GM18505 (cell line): Measurements from ENCODE around the gene ERICH6.
A peak's percentile ranks its signal among the peaks of the same experiment; 100 is the strongest.

ENCODE experiments used
- ATAC-seq: cut with Tn5 transposase; IDR thresholded peaks from one replicate; pipeline ENCODE4 v1.9.1; 2021; ENCODE audit not compliant: unreplicated experiment
- POLR2A ChIP-seq: IDR thresholded peaks from 4 replicates; pipeline ENCODE4 v1.6.1; 2011; ENCODE audit warnings: borderline replicate concordance; ENCODE audit not compliant: insufficient read depth, insufficient read length; ENCODE audit errors: extremely low read depth

ERICH6 gene

GRCh38 chr3:150733373-150733935, 29.7 kb upstream of the ERICH6 start:
- TF ChIP-seq POLR2A = no peak
- ATAC-seq = no peak

GRCh38 chr3:150729682-150730360, 26.1 kb upstream of the ERICH6 start:
- ATAC-seq = no peak
- no peak for TF ChIP-seq POLR2A

GRCh38 chr3:150727653-150728502, 24.2 kb upstream of the ERICH6 start:
- no peak for TF ChIP-seq POLR2A
- ATAC-seq = no peak

GRCh38 chr3:150725548-150725947, 21.8 kb upstream of the ERICH6 start:
- no peak for ATAC-seq
- no peak for TF ChIP-seq POLR2A

- TF ChIP-seq POLR2A = no peak
- no peak for ATAC-seq
These were observed 20.2 kb upstream of the ERICH6 start for GRCh38 chr3:150723946-150724345.

GRCh38 chr3:150722267-150722666, 18.5 kb upstream of the ERICH6 start:
- ATAC-seq = no peak
- TF ChIP-seq POLR2A = no peak

GRCh38 chr3:150721285-150722130, 17.8 kb upstream of the ERICH6 start:
- ATAC-seq = peak; percentile 82
- no peak for TF ChIP-seq POLR2A

- TF ChIP-seq POLR2A = no peak
- no peak for ATAC-seq
These were observed 16.7 kb upstream of the ERICH6 start for GRCh38 chr3:150720444-150720843.

- no peak for ATAC-seq
- no peak for TF ChIP-seq POLR2A
These were observed 6.4 kb upstream of the ERICH6 start for GRCh38 chr3:150710097-150710496.

- ATAC-seq = peak; percentile 30
- no peak for TF ChIP-seq POLR2A
These were observed 393 bp downstream of the ERICH6 start for GRCh38 chr3:150703299-150703755.

GRCh38 chr3:150699068-150699639, 4.6 kb downstream of the ERICH6 start:
- TF ChIP-seq POLR2A = no peak
- no peak for ATAC-seq

GRCh38 chr3:150697646-150698045, 6.1 kb downstream of the ERICH6 start:
- ATAC-seq = no peak
- TF ChIP-seq POLR2A = no peak
